SW 1271 (cell line): ENCODE measurements around the gene DNAH1.
"Not testable (repeated sequence)": the region's sequence is repeated elsewhere in the genome, so short reads cannot be mapped to it uniquely, and the experiment has no call there.

ENCODE experiments used
- DNase-seq, 2 experiments: peaks; one replicate each; lab custom pipeline; 2025; lab: John Stamatoyannopoulos, UW

The DNAH1 gene

GRCh38 chr3:52333869-52334557, 17.9 kb downstream of the DNAH1 start:
- DNase-seq, result no peak

DNA sequence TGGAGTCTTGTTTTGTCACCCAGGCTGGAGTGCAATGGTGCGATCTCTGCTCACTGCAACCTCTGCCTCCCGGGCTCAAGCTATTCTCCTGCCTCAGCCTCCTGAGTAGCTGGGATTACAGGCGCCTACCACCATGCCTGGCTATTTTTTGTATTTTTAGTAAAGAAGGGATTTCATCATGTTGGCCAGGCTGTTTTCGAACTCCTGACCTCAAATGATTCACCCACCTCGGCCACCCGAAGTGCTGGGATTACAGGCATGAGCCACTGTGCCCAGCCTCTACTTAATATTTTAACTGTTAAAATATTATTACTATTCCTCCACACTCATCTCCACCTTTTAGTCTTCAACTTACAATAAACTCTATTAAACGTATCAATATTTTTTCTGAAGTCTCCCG, 22.0 kb downstream of the DNAH1 start:
- not testable (repeated sequence) for DNase-seq

- peak in 1 of 2 experiments; percentile 49 for DNase-seq
These were observed 23.5 kb downstream of the DNAH1 start for GRCh38 chr3:52339612-52340011.

GRCh38 chr3:52341123-52341522, 25.0 kb downstream of the DNAH1 start:
- no peak for DNase-seq

GRCh38 chr3:52343946-52344600, 28.0 kb downstream of the DNAH1 start:
- no peak for DNase-seq

DNA sequence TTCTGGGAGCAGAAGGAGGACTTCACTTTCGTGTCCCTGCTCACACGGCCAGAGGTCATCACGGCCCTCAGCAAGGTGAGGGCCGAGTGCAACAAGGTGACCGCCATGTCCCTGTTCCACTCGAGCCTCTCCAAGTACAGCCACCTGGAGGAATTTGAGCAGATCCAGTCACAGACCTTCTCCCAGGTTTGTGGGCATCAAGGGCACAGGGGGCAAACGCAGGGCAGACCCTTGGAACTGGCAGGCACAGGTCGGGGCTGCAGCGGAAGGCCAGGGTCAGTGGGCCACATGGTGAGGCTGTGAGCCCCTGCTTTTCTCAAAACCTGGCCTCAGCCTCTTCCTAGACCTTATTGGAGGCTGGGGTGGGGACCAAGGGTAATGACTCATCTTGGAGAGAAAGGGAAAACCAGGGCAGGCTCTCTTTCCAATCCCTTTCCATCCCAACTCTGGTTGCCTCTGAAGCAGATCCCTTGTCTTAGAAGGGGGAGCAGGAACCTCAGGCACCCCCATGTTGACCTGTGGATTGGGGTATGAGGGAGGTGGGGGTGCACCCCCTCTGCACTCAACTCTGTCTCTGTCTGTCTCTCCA, 29.5 kb downstream of the DNAH1 start:
- no peak for DNase-seq

DNA sequence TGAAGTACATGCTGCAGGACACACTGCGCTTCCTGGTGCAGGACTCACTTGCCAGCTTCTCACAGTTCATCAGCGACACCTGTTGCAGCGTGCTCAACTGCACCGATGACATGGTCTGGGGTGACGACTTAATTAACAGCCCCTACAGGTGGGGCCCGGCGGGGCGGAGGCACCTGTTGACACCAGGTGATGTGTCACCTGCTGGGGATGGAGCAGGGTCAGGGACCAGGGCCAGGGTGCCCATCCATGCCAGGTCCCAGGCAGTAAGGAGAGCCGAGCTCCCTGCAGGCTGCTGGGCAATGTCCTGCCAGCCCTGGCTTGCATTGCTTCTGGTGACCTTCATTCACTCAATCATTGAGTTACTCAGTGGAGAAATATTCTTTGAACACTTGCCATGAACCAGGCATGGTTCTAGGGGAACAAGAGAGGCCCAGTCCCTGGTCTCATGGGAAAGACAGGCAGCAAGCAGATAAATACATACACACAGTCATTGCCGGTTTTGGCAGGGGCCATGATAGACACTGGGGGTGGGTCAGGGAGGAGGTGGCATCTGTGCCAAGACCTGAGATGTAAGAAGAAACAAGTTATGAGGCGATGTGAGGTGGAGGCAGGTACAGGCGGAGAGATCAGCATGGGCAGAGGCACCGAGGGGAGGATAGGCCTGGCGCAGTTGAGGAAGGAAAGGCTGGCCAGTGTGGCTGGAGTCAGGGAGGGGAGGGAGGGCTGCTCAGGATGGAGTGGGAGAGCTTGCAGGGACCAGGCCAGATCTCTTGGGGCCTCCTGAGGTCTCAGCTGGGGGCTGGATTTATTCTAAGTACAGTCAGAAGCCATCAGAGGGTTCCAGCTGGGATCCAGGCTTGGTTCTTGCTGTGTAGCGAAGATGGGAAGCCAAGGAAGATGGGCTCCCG, 30.8 kb downstream of the DNAH1 start:
- no peak for DNase-seq

GRCh38 chr3:52347716-52348635, 31.9 kb downstream of the DNAH1 start:
- no peak for DNase-seq

GRCh38 chr3:52349131-52349530, 33.0 kb downstream of the DNAH1 start:
- DNase-seq, result no peak

DNA sequence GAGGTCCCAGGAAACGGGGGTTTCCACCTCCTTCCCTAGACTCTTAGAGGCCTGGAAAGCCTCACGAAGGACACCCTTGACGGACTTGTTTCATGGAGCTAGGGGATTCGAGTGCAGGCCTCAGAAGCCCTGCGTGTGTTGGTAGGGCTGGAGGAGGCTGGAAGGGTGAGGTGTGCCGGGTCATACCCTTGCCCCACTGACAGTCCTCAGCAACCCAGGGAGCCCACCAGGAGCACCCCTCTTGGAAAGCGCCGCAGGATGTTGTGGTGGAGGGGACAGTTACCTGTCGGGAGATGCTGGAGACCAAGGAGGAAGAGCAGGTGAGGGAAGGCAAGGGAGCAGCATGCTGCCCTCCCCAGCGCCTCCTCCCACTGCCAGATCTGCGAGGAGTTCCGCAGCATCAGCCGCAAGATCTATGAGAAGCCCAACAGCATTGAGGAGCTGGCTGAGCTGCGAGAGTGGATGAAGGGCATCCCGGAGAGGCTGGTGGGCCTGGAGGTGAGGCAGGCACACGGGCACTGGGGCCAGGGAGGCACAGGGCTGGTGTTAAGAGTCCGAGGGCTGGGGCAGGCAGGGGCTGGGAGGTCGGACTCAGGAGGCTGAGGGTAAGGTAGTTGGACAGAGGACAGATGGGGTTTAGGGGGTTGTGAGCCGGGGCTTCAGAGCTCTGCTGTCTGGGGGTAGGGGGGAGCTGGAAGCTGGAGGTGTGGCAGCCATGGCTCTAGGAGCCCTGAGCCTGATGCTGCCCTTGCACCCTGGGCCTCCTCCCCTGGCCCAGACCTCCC, 33.7 kb downstream of the DNAH1 start:
- DNase-seq, result no peak

- DNase-seq, result no peak
These were observed 34.3 kb downstream of the DNAH1 start for GRCh38 chr3:52350416-52350815.

GRCh38 chr3:52350981-52351761, 35.1 kb downstream of the DNAH1 start:
- DNase-seq, result no peak

DNA sequence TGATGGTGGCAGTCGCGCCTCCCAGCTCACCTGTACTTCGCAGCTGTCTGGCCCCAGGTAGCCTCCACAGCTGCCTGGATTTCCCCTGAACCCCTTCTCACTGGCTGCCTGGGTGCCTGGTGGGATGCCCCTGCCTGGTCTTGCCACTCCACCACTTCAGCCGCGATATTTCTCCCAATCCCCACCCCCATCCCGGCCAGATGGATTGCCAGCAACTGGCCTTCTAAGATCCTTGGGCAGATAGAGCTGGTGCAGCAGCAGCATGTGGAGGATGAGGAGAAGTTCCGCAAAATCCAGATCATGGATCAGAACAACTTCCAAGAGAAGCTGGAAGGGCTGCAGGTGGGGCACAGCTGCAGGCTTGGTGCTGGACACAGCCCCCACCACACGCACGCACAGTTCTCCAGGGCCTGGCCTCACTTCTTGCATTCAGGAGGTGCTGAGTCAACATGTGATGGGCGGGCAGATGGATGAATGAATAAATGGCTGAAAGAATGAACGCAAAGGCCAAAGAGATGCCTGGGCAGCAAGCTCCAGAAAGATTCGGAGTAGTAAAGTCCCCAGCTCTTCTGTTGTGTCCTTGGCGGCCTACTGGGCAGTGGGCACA, 35.7 kb downstream of the DNAH1 start:
- no peak for DNase-seq

- DNase-seq, result no peak
These were observed 36.4 kb downstream of the DNAH1 start for GRCh38 chr3:52352566-52352965.

DNA sequence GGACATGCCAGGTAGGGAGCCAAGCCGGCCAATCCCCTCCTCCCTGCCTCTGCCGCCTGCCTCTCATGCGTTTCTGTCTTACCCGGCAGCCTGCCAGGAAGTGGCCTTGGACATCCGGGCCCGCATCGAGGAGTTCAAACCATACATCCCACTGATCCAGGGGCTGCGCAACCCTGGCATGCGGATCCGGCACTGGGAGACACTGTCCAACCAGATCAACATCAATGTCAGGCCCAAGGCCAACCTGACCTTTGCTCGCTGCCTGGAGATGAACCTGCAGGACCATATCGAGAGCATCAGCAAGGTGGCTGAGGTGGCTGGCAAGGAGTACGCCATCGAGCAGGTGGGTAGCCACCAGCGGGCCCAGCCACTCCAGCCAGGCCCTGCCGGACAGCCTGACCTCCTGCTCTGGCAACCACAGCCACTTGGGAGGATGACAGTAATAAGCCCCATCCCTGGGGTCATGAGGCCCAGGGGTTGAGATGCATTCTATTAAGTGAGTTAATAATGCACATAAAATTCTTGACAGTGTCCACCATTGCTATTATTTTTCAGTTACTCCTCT, 37.3 kb downstream of the DNAH1 start:
- DNase-seq, result no peak

DNA sequence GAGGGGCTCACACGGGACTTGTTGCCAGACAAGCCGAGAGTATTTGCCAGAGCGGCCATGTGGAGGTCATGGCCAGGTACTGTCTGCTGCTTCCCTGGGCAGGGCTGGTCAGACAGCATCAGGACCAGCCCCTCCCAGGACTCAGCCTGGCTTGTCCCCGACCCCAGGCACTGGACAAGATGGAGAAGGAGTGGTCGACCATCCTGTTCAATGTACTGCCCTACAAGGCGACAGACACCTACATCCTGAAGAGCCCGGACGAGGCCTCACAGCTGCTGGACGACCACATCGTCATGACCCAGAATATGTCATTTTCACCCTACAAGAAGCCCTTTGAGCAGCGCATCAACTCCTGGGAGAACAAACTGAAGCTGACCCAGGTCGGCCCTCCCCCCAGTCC, 38.6 kb downstream of the DNAH1 start:
- DNase-seq, result no peak

DNA sequence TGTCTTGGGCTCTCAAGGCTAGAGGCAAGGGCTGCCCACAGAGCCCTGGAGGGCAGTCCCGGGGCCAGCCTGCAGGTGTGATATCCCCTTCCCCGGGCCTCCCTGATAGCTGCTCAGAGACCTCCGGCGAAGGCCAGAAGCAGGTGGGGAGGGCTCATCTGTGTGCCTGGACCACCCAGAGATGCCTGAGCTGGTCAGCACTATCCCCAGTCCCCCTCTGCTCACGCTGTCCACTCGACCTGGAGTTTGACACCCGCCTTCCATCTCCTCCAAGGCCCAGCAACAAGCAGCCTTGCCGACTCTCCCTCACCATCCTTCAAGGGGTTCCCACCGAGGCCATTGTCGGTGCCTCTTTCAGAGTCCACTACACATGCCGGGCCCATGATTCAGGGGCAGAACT, 39.4 kb downstream of the DNAH1 start:
- DNase-seq, result no peak

DNA sequence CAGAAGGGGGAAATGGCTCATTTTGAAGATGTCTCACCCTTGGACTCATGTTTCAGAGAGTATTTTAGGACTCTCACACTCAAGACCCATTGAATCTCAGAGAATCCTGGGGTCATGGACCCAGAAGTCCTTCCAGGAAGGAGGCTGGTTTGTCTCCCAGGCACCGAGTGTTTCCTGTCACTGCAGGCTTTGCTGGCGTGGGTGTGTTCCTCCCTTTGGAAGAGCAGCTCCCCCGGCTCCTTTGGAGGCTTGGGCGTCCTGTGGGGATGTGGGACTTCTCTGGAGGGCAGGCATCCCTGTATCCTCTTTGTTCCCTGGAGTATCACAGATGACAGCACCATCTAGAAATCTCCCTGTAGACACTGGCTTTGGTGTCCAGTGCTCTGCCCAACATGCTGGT, 40.0 kb downstream of the DNAH1 start:
- no peak for DNase-seq
